ENCODE measurements around the gene PALD1. TPM values are rescaled to one million over a fixed set of nuclear protein-coding genes. Genes with fewer than 3 reads are reported as not detected.

Gene PALD1
- total and polyA plus RNA-seq, 9 of the 15 experiments (the other 6 are each of a cell fraction or from before 2014, with no cell fraction given) = 0.03 to 0.29 (median 0.09) TPM; not detected in 2

GRCh38 chr10:70537398-70538194, 59.0 kb downstream of the PALD1 start (continued):
- TF ChIP-seq SNAPC5 (CRISPR knock-in tag; IDR thresholded peaks at IDR 0.05) (no peak), BCOR (IDR thresholded peaks at IDR 0.05) (no peak), BRD4 (IDR thresholded peaks at IDR 0.05) (no peak), HOMEZ (CRISPR knock-in tag; IDR thresholded peaks at IDR 0.05) (no peak), CC2D1A (IDR thresholded peaks at IDR 0.05) (0 out of 2 replicates have a peak, but pooled peaks have one; percentile 18), EWSR1 (IDR thresholded peaks at IDR 0.05; ENCODE audit: borderline replicate concordance, low read depth, partially characterized antibody) (no peak), MLLT1 (IDR thresholded peaks at IDR 0.05) (no peak), CBFA2T3 (IDR thresholded peaks at IDR 0.05) (no peak), ZBTB43 (CRISPR knock-in tag; IDR thresholded peaks at IDR 0.05) (no peak), NONO (IDR thresholded peaks at IDR 0.05; ENCODE audit: low read depth in 2 of 2, low read length in 1 of 2) (no peak), TEAD1 (CRISPR knock-in tag; IDR thresholded peaks at IDR 0.05) (peak in 1 of 2 experiments; percentile 79; a peak in 2 of 4 replicates), SMAD3 (CRISPR knock-in tag; conservative IDR thresholded peaks at IDR 0.05) (no peak), CBFB (CRISPR knock-in tag; IDR thresholded peaks at IDR 0.05) (peak; percentile 94), ZNF449 (CRISPR knock-in tag; IDR thresholded peaks at IDR 0.05) (no peak), ELK3 (CRISPR knock-in tag; IDR thresholded peaks at IDR 0.05) (no peak), GTF2A2 (tag; IDR thresholded peaks at IDR 0.05) (no peak), NFATC3 (IDR thresholded peaks at IDR 0.05) (no peak), PKNOX1 (IDR thresholded peaks at IDR 0.05) (no peak), TCF15 (CRISPR knock-in tag; IDR thresholded peaks at IDR 0.05) (no peak)
